ENCODE measurements around the gene CALHM4. TPM values are rescaled to one million over a fixed set of nuclear protein-coding genes. Genes with fewer than 3 reads are reported as not detected.

CALHM4 gene
- total RNA-seq, 3 donors from 2014 or later = not detected

DNA sequence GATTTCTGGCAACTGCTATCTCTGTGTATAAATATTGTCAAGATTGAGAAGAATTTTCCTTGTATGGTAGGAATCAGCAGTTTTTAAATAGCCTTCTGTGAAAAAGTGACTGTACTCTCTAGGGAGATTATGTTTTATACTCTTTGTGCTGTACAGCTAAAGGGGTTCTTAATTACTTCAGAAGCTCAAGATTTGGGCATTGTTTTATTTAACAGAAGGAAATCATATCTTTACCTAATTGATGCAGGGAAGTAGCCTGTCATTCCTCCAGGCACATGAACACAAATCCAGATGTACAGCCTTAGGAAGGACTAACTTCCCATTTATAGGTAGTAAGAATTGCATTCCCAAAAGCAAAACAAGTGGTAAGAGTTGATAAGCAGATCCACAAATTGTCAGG, 40.8 kb upstream of the CALHM4 start:
- no peaks in the 10 kb centered on the region for H3K9me3 ChIP-seq
- DNase-seq = no peak
- ATAC-seq = no peak
- H3K4me3 ChIP-seq = no peak overlapping the region
- no peaks in the 10 kb centered on the region for H3K36me3 ChIP-seq (ENCODE audit: low read depth)
- TF ChIP-seq, protein P1, sequence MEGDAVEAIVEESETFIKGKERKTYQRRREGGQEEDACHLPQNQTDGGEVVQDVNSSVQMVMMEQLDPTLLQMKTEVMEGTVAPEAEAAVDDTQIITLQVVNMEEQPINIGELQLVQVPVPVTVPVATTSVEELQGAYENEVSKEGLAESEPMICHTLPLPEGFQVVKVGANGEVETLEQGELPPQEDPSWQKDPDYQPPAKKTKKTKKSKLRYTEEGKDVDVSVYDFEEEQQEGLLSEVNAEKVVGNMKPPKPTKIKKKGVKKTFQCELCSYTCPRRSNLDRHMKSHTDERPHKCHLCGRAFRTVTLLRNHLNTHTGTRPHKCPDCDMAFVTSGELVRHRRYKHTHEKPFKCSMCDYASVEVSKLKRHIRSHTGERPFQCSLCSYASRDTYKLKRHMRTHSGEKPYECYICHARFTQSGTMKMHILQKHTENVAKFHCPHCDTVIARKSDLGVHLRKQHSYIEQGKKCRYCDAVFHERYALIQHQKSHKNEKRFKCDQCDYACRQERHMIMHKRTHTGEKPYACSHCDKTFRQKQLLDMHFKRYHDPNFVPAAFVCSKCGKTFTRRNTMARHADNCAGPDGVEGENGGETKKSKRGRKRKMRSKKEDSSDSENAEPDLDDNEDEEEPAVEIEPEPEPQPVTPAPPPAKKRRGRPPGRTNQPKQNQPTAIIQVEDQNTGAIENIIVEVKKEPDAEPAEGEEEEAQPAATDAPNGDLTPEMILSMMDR (IDR thresholded peaks at IDR 0.05) = no peak
- intact Hi-C loops (cut with DNase I, micrococcal nuclease) = no loop called here
- H3K4me1 ChIP-seq (ENCODE audit: low read depth) = no peaks in the 10 kb centered on the region

DNA sequence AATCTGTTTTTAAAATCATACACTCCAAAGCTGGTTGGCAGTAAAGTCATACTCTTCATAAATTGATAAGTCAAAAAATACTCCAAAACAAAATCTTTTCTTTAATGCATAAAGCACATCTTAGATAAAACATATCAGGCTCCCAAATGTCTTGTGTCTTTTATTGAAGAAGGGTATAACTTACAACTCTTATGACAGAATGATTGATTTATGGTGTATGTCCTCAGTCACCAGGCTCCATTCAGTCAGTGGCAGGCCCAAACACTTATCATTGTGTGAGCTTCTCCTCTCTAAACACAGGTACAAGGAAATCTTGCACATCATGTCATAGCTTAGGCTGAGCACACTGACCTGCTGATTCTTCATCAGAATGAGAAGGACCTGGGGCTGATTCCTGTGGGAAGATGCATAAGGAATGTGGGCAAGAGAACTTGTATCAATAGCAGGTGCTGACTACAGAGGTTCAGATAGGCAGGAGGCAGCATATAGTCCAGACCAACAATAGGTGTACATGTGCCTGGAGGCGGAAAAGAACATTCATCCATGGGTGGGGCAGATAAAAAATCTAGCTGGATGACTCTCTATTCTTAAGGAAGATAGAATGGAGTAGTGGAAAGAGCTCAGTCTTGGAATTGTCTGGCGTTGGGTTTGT, 40.2 kb upstream of the CALHM4 start:
- TF ChIP-seq, protein P1 (IDR thresholded peaks at IDR 0.05) = no peak
- Histone ChIP-seq H3K4me3 (no peak overlapping the region), H3K4me1 (ENCODE audit: low read depth) (no peaks in the 10 kb centered on the region), H3K9me3 (no peaks in the 10 kb centered on the region), H3K36me3 (ENCODE audit: low read depth) (no peaks in the 10 kb centered on the region)
- intact Hi-C loops (cut with DNase I, micrococcal nuclease) = no loop called here
- DNase-seq (no peak), ATAC-seq (no peak)

DNA sequence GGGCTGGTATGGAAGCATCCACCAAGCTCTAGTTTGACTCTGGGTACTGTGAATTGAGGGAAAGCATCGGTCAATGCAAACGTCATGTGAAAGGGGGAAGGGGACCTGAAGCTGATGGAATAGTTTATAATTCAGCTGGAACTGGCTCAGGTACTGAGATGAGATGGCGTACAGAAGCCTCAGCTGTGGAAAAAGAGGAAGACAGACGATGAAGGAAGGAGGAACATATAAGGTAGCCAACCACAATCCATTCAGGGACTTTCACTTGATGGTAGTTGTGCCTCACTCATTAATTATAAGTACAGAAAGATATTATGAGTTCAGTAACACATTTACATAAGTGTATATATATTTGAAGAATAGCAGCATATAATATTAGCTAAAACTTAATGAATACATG, 39.4 kb upstream of the CALHM4 start:
- Histone ChIP-seq H3K4me1 (ENCODE audit: low read depth) (no peaks in the 10 kb centered on the region), H3K9me3 (no peaks in the 10 kb centered on the region), H3K4me3 (no peak overlapping the region), H3K36me3 (ENCODE audit: low read depth) (no peaks in the 10 kb centered on the region)
- TF ChIP-seq, protein P1 (IDR thresholded peaks at IDR 0.05) = no peak
- ATAC-seq (no peak), DNase-seq (no peak)
- intact Hi-C loops (cut with DNase I, micrococcal nuclease) = no loop called here

DNA sequence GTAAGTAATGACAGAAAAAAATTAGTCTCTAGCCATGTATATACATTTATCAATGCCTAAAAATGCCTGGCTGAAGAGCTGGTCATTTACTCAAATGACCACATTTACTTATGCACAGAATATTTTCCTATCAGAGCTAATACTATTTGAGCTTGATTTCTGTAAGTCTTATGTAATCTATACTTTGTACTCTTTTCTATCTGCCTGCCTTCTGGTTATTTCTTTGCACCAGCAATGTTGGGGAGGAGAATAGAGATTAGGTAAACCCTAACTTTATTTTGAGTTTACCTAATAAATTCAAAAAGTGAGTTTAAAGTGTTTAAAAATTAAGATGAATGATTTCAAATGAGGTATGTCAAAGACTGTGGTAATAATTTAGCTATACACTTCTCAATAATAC, 38.4 kb upstream of the CALHM4 start:
- ATAC-seq (no peak), DNase-seq (no peak)
- TF ChIP-seq, protein P1 (IDR thresholded peaks at IDR 0.05) = no peak
- intact Hi-C loops (cut with DNase I, micrococcal nuclease) = no loop called here
- no peaks in the 10 kb centered on the region for H3K36me3 ChIP-seq (ENCODE audit: low read depth)
- no peak overlapping the region for H3K4me3 ChIP-seq
- no peaks in the 10 kb centered on the region for H3K9me3 ChIP-seq
- no peaks in the 10 kb centered on the region for H3K4me1 ChIP-seq (ENCODE audit: low read depth)

GRCh38 chr6:116518621-116519368, 34.8 kb upstream of the CALHM4 start:
- Histone ChIP-seq H3K36me3 (ENCODE audit: low read depth) (no peaks in the 10 kb centered on the region), H3K9me3 (no peaks in the 10 kb centered on the region), H3K4me3 (no peak overlapping the region), H3K4me1 (ENCODE audit: low read depth) (no peaks in the 10 kb centered on the region)
- TF ChIP-seq, protein P1 (IDR thresholded peaks at IDR 0.05) = no peak
- intact Hi-C loops (cut with DNase I, micrococcal nuclease) = no loop called here
- no peak for ATAC-seq
- no peak for DNase-seq
